H9 (cell line): ENCODE results near the gene TMEM175. TPM values are rescaled to one million over a fixed set of nuclear protein-coding genes. Genes with fewer than 3 reads are reported as not detected.
A peak's percentile ranks its signal among the peaks of the same experiment; 100 is the strongest.

Source experiments
- DNase-seq: peaks from one replicate; pipeline ENCODE4 v3.0.0-alpha.2; 2017
- H2AFZ ChIP-seq: one replicate; pipeline ENCODE4 v1.6.1; 2013; ENCODE audit warnings: mild to moderate bottlenecking, low read length, control low read depth, moderate library complexity
- H2AK5ac ChIP-seq: 2 replicates; pipeline ENCODE4 v1.6.1; 2013; ENCODE audit warnings: low read length, control low read depth, mixed read lengths; ENCODE audit not compliant: insufficient read length
- H2BK120ac ChIP-seq: one replicate; pipeline ENCODE4 v1.6.1; 2013; ENCODE audit warnings: low read depth, mild to moderate bottlenecking, low read length, control low read depth, inconsistent platforms; ENCODE audit not compliant: poor library complexity, severe bottlenecking
- H2BK12ac ChIP-seq: 2 replicates; pipeline ENCODE4 v1.6.1; 2013; ENCODE audit warnings: low read length, control low read depth, mixed read lengths, low read depth; ENCODE audit not compliant: insufficient read length
- H2BK15ac ChIP-seq: 2 replicates; pipeline ENCODE4 v1.6.1; 2013; ENCODE audit warnings: low read depth, low read length, control low read depth
- H2BK20ac ChIP-seq: one replicate; pipeline ENCODE4 v1.6.1; 2013; ENCODE audit warnings: low read depth, mild to moderate bottlenecking, low read length, control low read depth, inconsistent platforms; ENCODE audit not compliant: poor library complexity, severe bottlenecking
- H2BK5ac ChIP-seq: 2 replicates; pipeline ENCODE4 v1.6.1; 2013; ENCODE audit warnings: low read length, control low read depth, mixed read lengths; ENCODE audit not compliant: insufficient read length
- H3K14ac ChIP-seq: 2 replicates; pipeline ENCODE4 v1.6.1; 2013; ENCODE audit warnings: low read length, control low read depth; ENCODE audit not compliant: insufficient read depth
- H3K18ac ChIP-seq: 2 replicates; pipeline ENCODE4 v1.6.1; 2013; ENCODE audit warnings: low read depth, mild to moderate bottlenecking, mixed read lengths, low read length, control low read depth; ENCODE audit not compliant: insufficient read length
- H3K23ac ChIP-seq: 2 replicates; pipeline ENCODE4 v1.6.1; 2013; ENCODE audit warnings: low read length, control low read depth, mixed read lengths, low read depth; ENCODE audit not compliant: insufficient read length
- H3K23me2 ChIP-seq: 2 replicates; pipeline ENCODE4 v1.6.1; 2013; ENCODE audit warnings: low read depth, mild to moderate bottlenecking, mixed read lengths, low read length, control low read depth; ENCODE audit not compliant: insufficient read length, poor library complexity, severe bottlenecking
- H3K27ac ChIP-seq: 2 replicates; pipeline ENCODE4 v1.5.1; 2013; ENCODE audit warnings: low read length, control low read depth, mixed read lengths, low read depth; ENCODE audit not compliant: insufficient read length
- H3K27me3 ChIP-seq: 2 replicates; pipeline ENCODE4 v1.6.1; 2013; ENCODE audit warnings: low read length, control low read depth, inconsistent platforms; ENCODE audit not compliant: insufficient read depth
- H3K4ac ChIP-seq: 2 replicates; pipeline ENCODE4 v1.6.1; 2013; ENCODE audit warnings: low read depth, mild to moderate bottlenecking, control low read depth, inconsistent platforms, low read length, moderate library complexity
- H3K4me1 ChIP-seq: 2 replicates; pipeline ENCODE4 v1.6.1; 2013; ENCODE audit warnings: low read length, control low read depth, inconsistent platforms; ENCODE audit not compliant: insufficient read depth
- H3K4me2 ChIP-seq: 2 replicates; pipeline ENCODE4 v1.6.1; 2013; ENCODE audit warnings: low read length, control low read depth, mixed read lengths; ENCODE audit not compliant: insufficient read length, insufficient read depth
- H3K56ac ChIP-seq: 2 replicates; pipeline ENCODE4 v1.6.1; 2013; ENCODE audit warnings: low read depth, mild to moderate bottlenecking, mixed read lengths, low read length, control low read depth; ENCODE audit not compliant: insufficient read length
- H3K79me1 ChIP-seq: 2 replicates; pipeline ENCODE4 v1.6.1; 2013; ENCODE audit warnings: low read depth, mild to moderate bottlenecking, moderate library complexity, low read length, control low read depth, inconsistent platforms; ENCODE audit not compliant: insufficient read depth, poor library complexity, severe bottlenecking
- H3K79me2 ChIP-seq: 2 replicates; pipeline ENCODE4 v1.6.1; 2013; ENCODE audit warnings: low read length, control low read depth, inconsistent platforms; ENCODE audit not compliant: insufficient read depth
- H3K9ac ChIP-seq: 2 replicates; pipeline ENCODE4 v1.6.1; 2013; ENCODE audit warnings: low read length, control low read depth, mixed read lengths; ENCODE audit not compliant: insufficient read length; ENCODE audit errors: extremely low read depth
- H3K9me3 ChIP-seq: one replicate; pipeline ENCODE4 v1.6.1; 2013; ENCODE audit warnings: low read depth, low read length, inconsistent platforms; ENCODE audit not compliant: control insufficient read depth
- H3T11ph ChIP-seq: one replicate; pipeline ENCODE4 v1.6.1; 2013; ENCODE audit warnings: mild to moderate bottlenecking, low read length, control low read depth, inconsistent platforms
- H4K20me1 ChIP-seq: one replicate; pipeline ENCODE4 v1.6.1; 2013; ENCODE audit not compliant: control insufficient read depth, insufficient read length, insufficient read depth
- H4K5ac ChIP-seq: 2 replicates; pipeline ENCODE4 v1.6.1; 2013; ENCODE audit warnings: low read depth, mild to moderate bottlenecking, mixed read lengths, low read length, control low read depth; ENCODE audit not compliant: insufficient read length
- H4K8ac ChIP-seq: replicated peaks from 2 replicates; pipeline ENCODE4 v1.6.1; 2013; ENCODE audit warnings: low read length, control low read depth, mixed read lengths, low read depth; ENCODE audit not compliant: insufficient read length
- H4K91ac ChIP-seq: 2 replicates; pipeline ENCODE4 v1.6.1; 2013; ENCODE audit warnings: low read depth, mild to moderate bottlenecking, moderate library complexity, mixed read lengths, low read length, control low read depth; ENCODE audit not compliant: insufficient read length
- H3K27ac Mint-ChIP-seq, 3 experiments: 2 replicates in 2 of 3; 3 replicates in 1 of 3; pipeline ENCODE4 v1.8.0; 2020 to 2021; ENCODE audit warnings: mixed read lengths in 3 of 3, mild to moderate bottlenecking in 1 of 3, moderate library complexity in 1 of 3
- H3K27me3 Mint-ChIP-seq: 2 replicates; pipeline ENCODE4 v1.8.0; 2021; ENCODE audit warnings: low read depth, mild to moderate bottlenecking, moderate library complexity, mixed read lengths
- H3K36me3 Mint-ChIP-seq, 3 experiments: 2 replicates in 2 of 3; 3 replicates in 1 of 3; pipeline ENCODE4 v1.8.0; 2020 to 2021; ENCODE audit warnings: low read depth in 3 of 3, mixed read lengths in 3 of 3; ENCODE audit not compliant: insufficient read depth in 1 of 3
- H3K4me1 Mint-ChIP-seq, 2 experiments: 2 replicates each; pipeline ENCODE4 v1.8.0; 2020; ENCODE audit warnings: mixed read lengths in 2 of 2
- H3K4me3 Mint-ChIP-seq, 2 experiments: 2 replicates in 1 of 2; 3 replicates in 1 of 2; pipeline ENCODE4 v1.8.0; 2020 to 2021; ENCODE audit warnings: mild to moderate bottlenecking in 2 of 2, mixed read lengths in 2 of 2, moderate library complexity in 1 of 2
- H3K9me3 Mint-ChIP-seq, 2 experiments: 2 replicates in 1 of 2; 3 replicates in 1 of 2; pipeline ENCODE4 v1.8.0; 2020; ENCODE audit warnings: mild to moderate bottlenecking in 2 of 2, mixed read lengths in 2 of 2, moderate library complexity in 1 of 2
- CTCF ChIP-seq: fragments of 200-600 bp; sonication (generic); conservative IDR thresholded peaks from 3 replicates; pipeline ENCODE4 v1.8.0; 2021; ENCODE audit warnings: antibody characterized with exemption, mild to moderate bottlenecking
- WGBS: extraction: QIAGEN DNeasy Blood & Tissue Kit; methylation state at CpG from one replicate; pipeline ENCODE4 v1.1.7; 2013; ENCODE audit warnings: missing lambda C conversion rate, low lambda C conversion rate, mixed read lengths; ENCODE audit not compliant: insufficient read length; ENCODE audit errors: extremely low coverage; 5-methylcytosine and 5-hydroxymethylcytosine counted together
- total RNA-seq: library from RNA; stranded (reverse); gene quantifications from 2 replicates; pipeline ENCODE4 v1.2.1, GENCODE V29; 2021

The TMEM175 gene
- total RNA-seq, 1 experiment from 2014 or later, result 6.4 TPM

- Histone ChIP-seq H3K18ac (no peak overlapping the region), H3K4ac (no peak overlapping the region), H3K56ac (no peak overlapping the region), H4K20me1 (peaks cover 2% of the 10 kb centered on the region), H2BK120ac (no peak overlapping the region), H3K4me1 (peaks cover 2% of the 10 kb centered on the region; the same call in 1 of the 2 replicates), H3K79me1 (peaks cover 25% of the 10 kb centered on the region), H3T11ph (no peak overlapping the region), H2AFZ (no peak overlapping the region), H4K8ac (no peak overlapping the region), H4K91ac (no peak overlapping the region), H2BK20ac (no peak overlapping the region), H2BK12ac (no peak overlapping the region), H3K4me2 (no peak overlapping the region), H3K9ac (no peak overlapping the region), H3K27ac (no peak overlapping the region), H3K79me2 (peaks cover 21% of the 10 kb centered on the region; the same call in 1 of the 2 replicates), H2BK5ac (no peak overlapping the region), H2BK15ac (no peak overlapping the region), H4K5ac (no peak overlapping the region), H3K14ac (no peak overlapping the region), H2AK5ac (no peak overlapping the region), H3K23me2 (peaks cover 2% of the 10 kb centered on the region), H3K23ac (no peak overlapping the region), H3K27me3 (no peaks in the 10 kb centered on the region), H3K9me3 (no peaks in the 10 kb centered on the region)
- TF ChIP-seq CTCF, result no peak
- Mint-ChIP-seq H3K4me1 (peaks cover 18 to 23% of the 10 kb centered on the region in 2 experiments), H3K4me3 (no peak overlapping the region), H3K27ac (peak overlapping the region in 1 of 3 experiments; percentile 22; a peak in 1 of 7 replicates), H3K36me3 (peaks cover 0 to 2% (median 0%) of the 10 kb centered on the region in 3 experiments; a peak in 3 of 7 replicates), H3K27me3 (no peaks in the 10 kb centered on the region), H3K9me3 (no peaks in the 10 kb centered on the region)
- WGBS, result no CpG with 5 or more reads among the region's 26 CpGs
- no peak for DNase-seq
Measured at GRCh38 chr4:925771-926500, 6.3 kb upstream of the TMEM175 start.
